ENCODE measurements around the gene WFDC13. TPM values are rescaled to one million over a fixed set of nuclear protein-coding genes. Genes with fewer than 3 reads are reported as not detected.
"Not testable (repeated sequence)": the region's sequence is repeated elsewhere in the genome, so short reads cannot be mapped to it uniquely, and the experiment has no call there.

Gene WFDC13, protein sequence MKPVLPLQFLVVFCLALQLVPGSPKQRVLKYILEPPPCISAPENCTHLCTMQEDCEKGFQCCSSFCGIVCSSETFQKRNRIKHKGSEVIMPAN
- not detected in 2 replicates for total RNA-seq (2021)
- long read RNA-seq: 0 reads

DNA sequence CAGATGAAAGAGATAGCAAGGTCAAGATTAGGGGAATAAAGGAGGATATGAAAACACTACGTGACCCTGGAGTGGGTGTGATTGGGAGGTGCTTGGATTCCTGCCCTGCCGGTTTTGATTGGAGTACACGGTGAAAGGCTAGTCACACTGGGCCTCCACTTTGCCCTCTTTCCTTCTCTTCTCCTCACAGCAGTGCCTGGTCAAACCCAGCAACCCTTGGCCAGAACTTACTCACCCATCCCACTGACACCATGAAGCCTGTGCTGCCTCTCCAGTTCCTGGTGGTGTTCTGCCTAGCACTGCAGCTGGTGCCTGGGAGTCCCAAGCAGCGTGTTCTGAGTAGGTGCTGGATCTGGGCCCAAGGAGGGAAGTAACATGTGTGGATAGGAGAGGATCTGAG lies at the start of gene WFDC13:
Gene WFDC13, plus strand, starts transcription at position 166 of the 400 bp plus-strand sequence. Its CDS starts 86 bp downstream, at position 252.
- Mint-ChIP-seq H3K4me1 (no peaks in the 10 kb centered on the region), H3K4me3 (no peak within 1 kb of the TSS), H3K27me3 (ENCODE audit: low read depth) (no peaks in the 10 kb centered on the region), H3K36me3 (ENCODE audit: insufficient read depth in 1 of 3, low read depth in 3 of 3) (peaks cover 0 to 2% (median 0%) of the 10 kb centered on the region in 3 experiments; a peak in 2 of 7 replicates), H3K9me3 (no peaks in the 10 kb centered on the region; a peak in 1 of 5 replicates), H3K27ac (no peak within 1 kb of the TSS; a peak in 1 of 7 replicates)
- Histone ChIP-seq H3K79me1 (ENCODE audit: insufficient read depth, low read depth, low read length, poor library complexity, severe bottlenecking) (no peaks in the 10 kb centered on the region), H3K23ac (ENCODE audit: insufficient read length, low read depth, low read length) (no peak within 1 kb of the TSS), H3K23me2 (ENCODE audit: insufficient read length, low read depth, low read length, poor library complexity, severe bottlenecking) (no peaks in the 10 kb centered on the region), H4K8ac (replicated peaks; ENCODE audit: insufficient read length, low read depth, low read length) (no peak within 1 kb of the TSS), H2BK120ac (ENCODE audit: low read depth, low read length, poor library complexity, severe bottlenecking) (no peak within 1 kb of the TSS), H4K91ac (ENCODE audit: insufficient read length, low read depth, low read length) (no peak within 1 kb of the TSS), H3K56ac (ENCODE audit: insufficient read length, low read depth, low read length) (no peak within 1 kb of the TSS), H3K18ac (ENCODE audit: insufficient read length, low read depth, low read length) (no peak within 1 kb of the TSS), H3K4ac (ENCODE audit: low read depth, low read length) (no peak within 1 kb of the TSS), H3K4me2 (ENCODE audit: insufficient read depth, insufficient read length, low read length) (no peak within 1 kb of the TSS), H2AFZ (ENCODE audit: low read length) (no peak within 1 kb of the TSS), H2BK5ac (ENCODE audit: insufficient read length, low read length) (no peak within 1 kb of the TSS), H3K9ac (ENCODE audit: extremely low read depth, insufficient read length, low read length) (no peak within 1 kb of the TSS), H3K79me2 (ENCODE audit: insufficient read depth, low read length) (no peaks in the 10 kb centered on the region), H2AK5ac (ENCODE audit: insufficient read length, low read length) (no peak within 1 kb of the TSS), H4K20me1 (ENCODE audit: control insufficient read depth, insufficient read depth, insufficient read length) (no peaks in the 10 kb centered on the region), H2BK20ac (ENCODE audit: low read depth, low read length, poor library complexity, severe bottlenecking) (no peak within 1 kb of the TSS), H3K27me3 (ENCODE audit: insufficient read depth, low read length) (no peaks in the 10 kb centered on the region), H4K5ac (ENCODE audit: insufficient read length, low read depth, low read length) (no peak within 1 kb of the TSS), H2BK15ac (ENCODE audit: low read depth, low read length) (no peak within 1 kb of the TSS), H3T11ph (ENCODE audit: low read length) (no peak within 1 kb of the TSS), H3K27ac (ENCODE audit: insufficient read length, low read depth, low read length) (no peak within 1 kb of the TSS), H2BK12ac (ENCODE audit: insufficient read length, low read depth, low read length) (no peak within 1 kb of the TSS), H3K9me3 (ENCODE audit: control insufficient read depth, low read depth, low read length) (no peaks in the 10 kb centered on the region), H3K4me1 (ENCODE audit: insufficient read depth, low read length) (no peaks in the 10 kb centered on the region), H3K14ac (ENCODE audit: insufficient read depth, low read length) (no peak within 1 kb of the TSS)
- no CpG with 5 or more reads among the region's 4 CpGs for WGBS (ENCODE audit: extremely low coverage, insufficient read length, low lambda C conversion rate)
- TF ChIP-seq, protein P1, sequence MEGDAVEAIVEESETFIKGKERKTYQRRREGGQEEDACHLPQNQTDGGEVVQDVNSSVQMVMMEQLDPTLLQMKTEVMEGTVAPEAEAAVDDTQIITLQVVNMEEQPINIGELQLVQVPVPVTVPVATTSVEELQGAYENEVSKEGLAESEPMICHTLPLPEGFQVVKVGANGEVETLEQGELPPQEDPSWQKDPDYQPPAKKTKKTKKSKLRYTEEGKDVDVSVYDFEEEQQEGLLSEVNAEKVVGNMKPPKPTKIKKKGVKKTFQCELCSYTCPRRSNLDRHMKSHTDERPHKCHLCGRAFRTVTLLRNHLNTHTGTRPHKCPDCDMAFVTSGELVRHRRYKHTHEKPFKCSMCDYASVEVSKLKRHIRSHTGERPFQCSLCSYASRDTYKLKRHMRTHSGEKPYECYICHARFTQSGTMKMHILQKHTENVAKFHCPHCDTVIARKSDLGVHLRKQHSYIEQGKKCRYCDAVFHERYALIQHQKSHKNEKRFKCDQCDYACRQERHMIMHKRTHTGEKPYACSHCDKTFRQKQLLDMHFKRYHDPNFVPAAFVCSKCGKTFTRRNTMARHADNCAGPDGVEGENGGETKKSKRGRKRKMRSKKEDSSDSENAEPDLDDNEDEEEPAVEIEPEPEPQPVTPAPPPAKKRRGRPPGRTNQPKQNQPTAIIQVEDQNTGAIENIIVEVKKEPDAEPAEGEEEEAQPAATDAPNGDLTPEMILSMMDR (conservative IDR thresholded peaks at IDR 0.05): no peak
- DNase-seq: no peak

DNA sequence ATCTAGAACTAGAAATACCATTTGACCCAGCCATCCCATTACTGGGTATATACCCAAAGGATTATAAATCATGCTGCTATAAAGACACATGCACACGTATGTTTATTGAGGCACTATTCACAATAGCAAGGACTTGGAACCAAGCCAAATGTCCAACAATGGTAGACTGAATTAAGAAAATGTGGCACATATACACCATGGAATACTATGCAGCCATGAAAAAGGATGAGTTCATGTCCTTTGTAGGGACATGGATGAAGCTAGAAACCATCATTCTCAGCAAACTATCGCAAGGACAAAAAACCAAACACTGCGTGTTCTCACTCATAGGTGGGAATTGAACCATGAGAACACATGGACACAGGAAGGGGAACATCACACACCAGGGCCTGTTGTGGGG lies 44.8 kb upstream of the WFDC13 start:
- not testable (repeated sequence) for H3K18ac ChIP-seq (ENCODE audit: insufficient read length, low read depth, low read length); H3K56ac ChIP-seq (ENCODE audit: insufficient read length, low read depth, low read length); H3K27ac ChIP-seq (ENCODE audit: insufficient read length, low read depth, low read length); H3K27me3 Mint-ChIP-seq (ENCODE audit: low read depth); H3K14ac ChIP-seq (ENCODE audit: insufficient read depth, low read length); H3K4ac ChIP-seq (ENCODE audit: low read depth, low read length); H2BK12ac ChIP-seq (ENCODE audit: insufficient read length, low read depth, low read length); H3K27me3 ChIP-seq (ENCODE audit: insufficient read depth, low read length); H2BK5ac ChIP-seq (ENCODE audit: insufficient read length, low read length); H2BK15ac ChIP-seq (ENCODE audit: low read depth, low read length); H3T11ph ChIP-seq (ENCODE audit: low read length); H3K4me3 Mint-ChIP-seq; H2AK5ac ChIP-seq (ENCODE audit: insufficient read length, low read length); H2BK120ac ChIP-seq (ENCODE audit: low read depth, low read length, poor library complexity, severe bottlenecking); H4K8ac ChIP-seq (replicated peaks; ENCODE audit: insufficient read length, low read depth, low read length); H4K91ac ChIP-seq (ENCODE audit: insufficient read length, low read depth, low read length); H3K4me2 ChIP-seq (ENCODE audit: insufficient read depth, insufficient read length, low read length); H3K9me3 ChIP-seq (ENCODE audit: control insufficient read depth, low read depth, low read length); H2BK20ac ChIP-seq (ENCODE audit: low read depth, low read length, poor library complexity, severe bottlenecking); DNase-seq; H3K23me2 ChIP-seq (ENCODE audit: insufficient read length, low read depth, low read length, poor library complexity, severe bottlenecking); H3K23ac ChIP-seq (ENCODE audit: insufficient read length, low read depth, low read length); H3K79me1 ChIP-seq (ENCODE audit: insufficient read depth, low read depth, low read length, poor library complexity, severe bottlenecking); H3K27ac Mint-ChIP-seq; H4K5ac ChIP-seq (ENCODE audit: insufficient read length, low read depth, low read length); H3K4me1 ChIP-seq (ENCODE audit: insufficient read depth, low read length); H4K20me1 ChIP-seq (ENCODE audit: control insufficient read depth, insufficient read depth, insufficient read length); H3K36me3 Mint-ChIP-seq (ENCODE audit: insufficient read depth in 1 of 3, low read depth in 3 of 3); H3K9ac ChIP-seq (ENCODE audit: extremely low read depth, insufficient read length, low read length); H3K4me1 Mint-ChIP-seq; H2AFZ ChIP-seq (ENCODE audit: low read length); H3K79me2 ChIP-seq (ENCODE audit: insufficient read depth, low read length)
- WGBS (ENCODE audit: extremely low coverage, insufficient read length, low lambda C conversion rate): no CpG with 5 or more reads among the region's 3 CpGs
- H3K9me3 Mint-ChIP-seq: peaks cover 6 to 14% of the 10 kb centered on the region in 2 experiments; a peak in 3 of 5 replicates

All from H9 (cell line).